K562 (cell line): ENCODE measurements around the gene ANXA8.

Source experiments
- C11orf30 ChIP-seq: fragments of 450-650 bp; IDR thresholded peaks from 2 replicates; pipeline ENCODE4 v1.6.1; 2016; ENCODE audit warnings: low read depth, mild to moderate bottlenecking
- CTCF ChIP-seq, 3 experiments: IDR thresholded peaks in 2 of 3; conservative IDR thresholded peaks in 1 of 3; 2 replicates each; pipeline ENCODE4 v1.5.1; 2011 to 2012; ENCODE audit warnings: low read length in 3 of 3, mild to moderate bottlenecking in 3 of 3, control low read depth in 2 of 3, improper control_type of control experiment in 1 of 3, inconsistent platforms in 1 of 3, low read depth in 1 of 3, mixed read lengths in 1 of 3, moderate library complexity in 1 of 3; ENCODE audit not compliant: insufficient read depth in 2 of 3
- HMG20A ChIP-seq: fragments of 450-650 bp; formaldehyde crosslinking; conservative IDR thresholded peaks from 2 replicates; pipeline ENCODE4 v1.4.0; 2020; ENCODE audit warnings: mild to moderate bottlenecking, mixed read lengths
- MEF2A ChIP-seq: IDR thresholded peaks from 2 replicates; pipeline ENCODE4 v1.6.1; 2011; ENCODE audit warnings: low read depth, mild to moderate bottlenecking, low read length, moderate library complexity; ENCODE audit not compliant: control insufficient read depth
- SAP30 ChIP-seq: fragments of 200-600 bp; sonication (generic); IDR thresholded peaks from 2 replicates; pipeline ENCODE4 v1.6.1; 2012; ENCODE audit warnings: borderline replicate concordance, low read depth, mild to moderate bottlenecking, moderate library complexity, low read length, control low read depth, inconsistent platforms; ENCODE audit not compliant: insufficient read depth, poor library complexity, severe bottlenecking
- SP1 ChIP-seq: sonication (generic); formaldehyde crosslinking; IDR thresholded peaks from 2 replicates; pipeline ENCODE4 v1.8.1; 2022; ENCODE audit warnings: mild to moderate bottlenecking, missing genetic modification reagents
- UBTF ChIP-seq, 2 experiments: IDR thresholded peaks; 2 replicates each; pipeline ENCODE4 v1.6.1; 2012; ENCODE audit warnings: improper control_type of control experiment in 2 of 2, low read depth in 2 of 2, low read length in 2 of 2, borderline replicate concordance in 1 of 2
- ZBTB9 ChIP-seq: fragments of 450-650 bp; formaldehyde crosslinking; IDR thresholded peaks from 2 replicates; pipeline ENCODE4 v1.4.0; 2020; ENCODE audit warnings: mild to moderate bottlenecking, moderate library complexity
- ZNF324 ChIP-seq: fragments of 250-450 bp; sonication (Bioruptor Pico); IDR thresholded peaks from 2 replicates; pipeline ENCODE4 v1.4.0; 2020; ENCODE audit warnings: mild to moderate bottlenecking

- no peak for TF ChIP-seq C11orf30
- TF ChIP-seq SP1 (CRISPR knock-in tag), result no peak
- TF ChIP-seq ZBTB9 (CRISPR knock-in tag), result no peak
- TF ChIP-seq MEF2A, result no peak
- TF ChIP-seq CTCF (IDR thresholded peaks at IDR 0.05 in 2 of 3, conservative IDR thresholded peaks at IDR 0.05 in 1 of 3; ENCODE audit: insufficient read depth in 2 of 3, low read depth in 1 of 3, low read length in 3 of 3), result no peak
- no peak for TF ChIP-seq SAP30
- no peak for TF ChIP-seq HMG20A
- no peak for TF ChIP-seq ZNF324 (CRISPR knock-in tag)
- TF ChIP-seq UBTF (IDR thresholded peaks at IDR 0.05; ENCODE audit: borderline replicate concordance in 1 of 2, low read depth in 2 of 2, low read length in 2 of 2), result no peak
These were observed 63.4 kb downstream of the ANXA8 start for GRCh38 chr10:47420305-47421056.
